HG03575 (cell line): ENCODE results near the gene CFAP54.
"Not testable (repeated sequence)": the region's sequence is repeated elsewhere in the genome, so short reads cannot be mapped to it uniquely, and the experiment has no call there.

ENCODE experiments used
- ATAC-seq: cut with Tn5 transposase; IDR thresholded peaks from one replicate; pipeline ENCODE4 v1.9.1; 2021; ENCODE audit not compliant: unreplicated experiment, insufficient number of reproducible peaks, low FRiP score; ENCODE audit errors: extremely low read depth

CFAP54 gene, protein sequence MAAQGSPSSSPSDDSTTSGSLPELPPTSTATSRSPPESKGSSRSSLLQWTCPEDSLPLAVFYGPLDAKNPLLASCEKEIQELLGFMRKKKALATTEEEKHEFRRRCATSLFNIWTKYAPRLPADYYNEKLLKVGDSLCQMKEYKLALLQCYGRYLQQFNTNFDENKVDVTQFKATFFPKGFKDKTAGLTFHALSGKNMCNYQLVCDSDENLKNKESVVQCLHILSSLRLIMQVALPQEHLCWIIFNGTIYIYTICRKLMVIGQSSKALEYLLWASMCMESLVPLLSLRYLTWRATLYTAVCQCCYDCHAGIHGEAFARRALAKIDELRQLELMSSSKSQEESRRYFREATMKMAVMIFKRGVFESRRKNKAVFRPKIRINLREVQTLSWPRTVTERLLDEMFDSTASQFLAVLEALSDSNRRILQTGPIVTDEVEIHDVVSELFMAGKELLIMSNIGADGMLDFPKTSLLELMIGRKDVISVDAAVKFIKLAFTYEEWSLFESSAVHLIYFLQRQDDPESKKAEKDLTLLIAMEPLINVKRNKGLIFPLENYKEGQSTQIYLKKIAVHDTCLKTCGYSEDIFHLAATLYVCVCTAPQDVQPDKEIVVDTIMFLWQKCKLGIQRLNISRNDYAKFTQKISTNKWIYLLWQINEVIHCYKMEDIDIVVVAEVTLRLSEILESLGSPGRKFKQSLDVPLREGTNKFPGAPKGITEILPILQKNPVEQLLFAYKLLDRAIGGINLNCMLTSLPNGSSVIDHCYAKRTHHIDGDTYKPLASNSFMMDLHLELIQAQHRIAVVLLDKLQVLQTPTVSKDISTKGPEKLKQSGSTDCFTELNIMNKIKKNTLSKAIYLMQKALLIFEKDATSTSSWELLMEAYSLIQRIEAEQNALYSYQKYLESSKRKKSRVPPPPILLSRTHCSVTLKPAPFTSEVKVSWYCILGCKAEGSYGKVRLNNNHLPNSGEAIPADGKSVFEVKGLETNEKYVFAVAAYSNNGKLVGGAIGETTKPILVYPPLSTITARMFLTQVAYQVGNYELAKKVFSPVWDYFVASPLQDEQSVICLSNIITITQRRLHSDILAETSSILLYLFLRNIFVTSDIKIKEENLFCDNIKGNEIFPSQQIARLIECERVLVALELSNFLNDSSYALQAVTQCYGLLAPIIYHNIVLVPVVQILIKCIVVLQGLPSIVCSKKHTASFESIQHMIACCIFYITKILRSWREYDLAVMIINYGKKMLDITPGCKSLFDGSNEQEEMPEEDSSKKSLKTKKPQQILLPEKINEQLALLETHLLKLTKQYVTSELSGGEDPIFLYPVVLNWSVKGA (N-terminal part only)

DNA sequence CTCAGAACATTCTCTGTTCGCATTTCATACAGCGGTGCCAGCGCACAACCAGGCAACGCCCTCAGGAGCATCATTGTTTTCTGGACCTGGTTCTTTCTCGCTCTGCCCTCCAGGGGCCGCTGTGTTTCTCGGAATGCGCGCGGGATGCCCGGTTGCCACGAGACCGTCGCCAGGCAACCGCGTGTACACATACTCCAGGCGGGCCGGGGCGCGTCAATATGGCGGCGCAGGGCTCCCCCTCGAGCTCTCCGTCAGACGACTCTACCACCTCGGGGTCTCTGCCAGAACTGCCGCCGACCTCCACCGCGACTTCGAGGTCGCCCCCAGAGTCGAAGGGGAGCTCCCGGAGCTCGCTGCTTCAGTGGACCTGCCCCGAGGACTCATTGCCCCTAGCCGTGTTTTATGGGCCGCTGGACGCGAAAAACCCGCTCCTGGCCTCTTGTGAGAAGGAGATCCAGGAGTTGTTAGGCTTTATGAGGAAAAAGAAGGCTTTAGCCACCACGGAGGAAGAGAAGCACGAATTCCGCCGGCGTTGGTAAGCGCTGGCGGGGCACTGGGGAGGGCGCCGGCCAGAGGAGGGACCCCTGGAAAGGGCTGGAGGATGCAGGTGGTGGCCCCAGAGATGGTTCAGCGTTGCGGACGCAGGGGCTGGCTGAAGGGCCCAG is at the start of gene CFAP54:
Gene CFAP54, plus strand, starts transcription at position 186 of the 665 bp plus-strand sequence. Its CDS starts 33 bp downstream, at position 219.
- ATAC-seq: no peak

DNA sequence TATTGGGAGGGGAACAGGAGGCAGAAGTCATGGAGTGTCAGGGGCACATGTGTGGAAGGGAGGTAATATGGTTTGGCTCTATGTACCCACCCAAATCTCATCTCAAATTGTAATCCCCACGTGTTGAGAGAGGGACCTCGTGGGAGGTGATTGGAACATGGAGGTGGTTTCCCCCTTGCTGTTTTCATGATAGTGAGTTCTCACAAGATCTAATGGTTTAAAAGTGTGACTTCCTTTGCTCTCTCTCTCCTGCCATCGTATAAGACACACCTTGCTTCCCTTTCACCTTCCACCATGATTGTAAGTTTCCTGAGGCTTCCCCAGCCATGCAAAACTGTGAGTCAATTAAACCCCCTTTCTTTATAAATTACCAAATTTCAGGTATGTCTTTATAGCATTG is 47.6 kb upstream of the CFAP54 start:
- no peak for ATAC-seq

DNA sequence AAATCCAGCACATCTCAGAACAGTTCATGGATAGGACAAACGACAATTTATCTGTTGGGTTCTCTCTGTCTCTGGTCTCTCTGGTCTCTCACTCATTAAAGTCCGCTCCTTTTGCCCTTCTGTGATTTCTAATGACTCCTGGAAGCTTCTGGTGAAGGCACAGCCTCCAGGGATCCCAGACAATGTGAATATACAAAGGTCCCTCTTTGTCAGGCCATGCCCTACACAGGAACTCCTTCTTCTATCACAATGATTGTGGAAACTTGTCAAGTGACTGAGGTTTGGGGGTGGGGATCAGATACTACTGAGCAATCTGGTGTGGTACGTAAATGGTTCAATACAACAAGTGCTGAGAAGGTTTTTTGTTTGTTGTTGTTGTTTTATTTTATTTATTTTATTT is 46.5 kb upstream of the CFAP54 start:
- no peak for ATAC-seq

DNA sequence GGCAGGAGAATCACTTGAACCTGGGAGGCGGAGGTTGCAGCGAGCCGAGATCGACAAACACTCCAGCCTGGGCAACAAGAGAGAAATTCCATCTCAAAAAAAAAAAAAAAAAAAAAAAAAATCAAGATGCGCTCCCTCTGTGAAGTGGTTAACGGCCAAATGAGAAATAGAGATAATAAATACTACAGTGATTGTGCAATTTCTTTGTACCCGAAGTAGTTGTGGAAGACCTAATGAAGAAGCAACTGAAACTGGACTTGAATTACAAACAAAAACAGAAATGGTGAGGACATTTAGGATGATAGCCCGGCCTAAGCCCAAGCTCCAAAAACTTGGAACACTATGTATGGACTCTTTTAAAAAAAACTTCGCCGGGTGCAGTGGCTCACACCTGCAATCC is 45.0 kb upstream of the CFAP54 start:
- ATAC-seq: no peak

DNA sequence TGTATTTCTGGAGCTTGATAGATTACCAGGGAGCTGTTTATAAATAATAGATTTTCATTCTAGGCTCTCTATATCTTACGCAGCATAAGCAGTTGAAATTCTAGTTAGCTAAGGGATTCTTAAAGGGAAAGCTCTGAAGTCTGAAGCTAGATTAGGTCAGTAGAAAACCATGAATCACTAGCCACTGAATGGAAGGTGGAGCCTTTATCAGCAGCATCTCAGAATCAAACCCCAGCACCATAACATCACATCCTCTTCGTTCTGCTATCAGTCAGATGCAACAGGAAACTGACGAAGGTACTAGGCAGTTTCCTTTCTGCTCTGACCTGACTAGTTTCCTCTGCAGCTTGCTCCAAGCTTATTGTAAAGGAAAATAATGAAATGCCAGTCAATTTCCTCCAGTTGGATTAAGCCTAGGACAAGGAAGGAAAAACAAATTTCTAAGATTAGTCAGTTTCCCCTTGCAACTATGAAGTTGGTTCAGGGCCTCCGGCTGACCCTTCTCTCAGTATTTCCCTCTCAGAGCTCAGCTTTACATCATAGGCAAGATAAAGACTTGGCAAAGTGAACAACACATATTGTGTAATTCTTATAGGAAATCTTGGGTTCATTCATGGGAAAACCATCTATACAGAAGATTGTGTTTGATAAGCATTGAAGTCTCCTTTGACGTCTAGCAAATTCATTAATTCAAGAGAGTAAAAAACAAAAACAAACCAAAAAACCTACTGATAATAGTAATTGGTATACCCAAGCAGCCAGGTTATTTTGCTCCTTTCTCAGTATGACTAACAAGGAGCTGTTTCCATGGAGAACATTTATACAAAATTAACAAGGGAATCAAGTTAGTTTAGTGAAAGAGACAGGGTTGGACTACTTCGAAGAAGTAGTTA is 43.4 kb upstream of the CFAP54 start:
- ATAC-seq: peak; percentile 92

DNA sequence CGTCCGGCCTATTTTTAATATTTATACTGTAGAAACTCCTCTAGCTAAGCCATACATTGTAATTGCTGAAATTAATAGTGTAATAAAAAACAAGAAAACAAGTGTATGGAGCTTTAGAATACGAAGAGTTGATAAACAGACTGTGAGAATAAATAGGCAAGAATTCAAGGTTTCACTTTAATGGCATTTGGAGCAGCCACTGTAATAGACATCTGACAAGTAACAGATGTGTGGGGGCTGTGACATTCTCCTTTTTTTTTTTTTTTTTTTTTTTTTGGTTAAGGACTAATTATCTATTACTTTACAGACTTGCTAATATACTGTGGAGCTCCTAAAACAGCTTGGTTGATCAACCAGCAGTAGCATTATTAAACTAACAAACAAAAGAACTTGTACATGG is 42.1 kb upstream of the CFAP54 start:
- ATAC-seq: no peak

DNA sequence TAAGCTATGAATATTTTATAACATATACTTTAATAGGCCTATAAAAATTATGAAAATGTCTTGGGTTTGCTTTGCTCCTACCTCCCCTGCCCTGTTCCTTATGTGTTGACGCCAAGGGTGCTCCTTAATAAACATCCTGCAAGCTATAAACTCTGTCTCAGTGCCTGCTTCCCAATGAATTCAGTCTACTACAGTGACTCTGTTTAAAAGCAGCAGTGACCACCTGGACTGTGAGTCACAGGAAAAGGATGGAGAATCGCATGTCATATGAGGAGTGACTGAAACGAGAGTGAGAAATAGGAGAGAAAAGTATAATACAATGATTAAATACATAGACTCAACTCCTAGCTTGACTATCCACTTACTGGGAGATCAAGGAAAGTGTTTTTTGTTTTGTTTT is 41.1 kb upstream of the CFAP54 start:
- ATAC-seq: no peak

DNA sequence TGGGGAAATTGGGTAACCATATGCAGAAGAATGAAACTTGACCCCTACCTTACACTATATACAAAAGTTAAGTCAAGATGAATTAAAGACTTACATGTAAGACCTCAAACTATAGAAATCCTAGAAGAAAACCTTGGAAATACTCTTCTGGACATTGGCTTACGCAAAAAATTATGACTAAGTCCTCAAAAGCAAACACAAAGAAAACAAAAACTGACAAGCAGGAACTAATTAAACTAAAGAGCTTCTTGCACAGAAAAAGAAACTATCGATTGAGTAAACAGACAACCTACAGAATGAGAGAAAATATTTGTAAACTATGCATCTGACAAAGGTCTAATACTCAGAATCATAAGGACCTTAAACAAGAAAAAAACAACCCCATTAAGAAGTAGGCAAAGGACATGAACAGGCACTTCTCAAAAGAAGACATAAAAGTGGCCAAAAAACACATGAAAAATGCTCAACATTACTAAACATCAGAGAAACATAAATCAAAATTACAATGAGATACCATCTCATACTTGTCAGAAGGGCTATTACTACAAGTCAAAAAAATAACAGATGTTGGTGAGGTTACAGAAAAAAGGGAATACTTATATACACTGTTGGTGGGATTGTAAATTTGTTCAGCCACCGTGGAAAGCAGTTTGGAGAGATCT is 37.0 kb upstream of the CFAP54 start:
- ATAC-seq: no peak

DNA sequence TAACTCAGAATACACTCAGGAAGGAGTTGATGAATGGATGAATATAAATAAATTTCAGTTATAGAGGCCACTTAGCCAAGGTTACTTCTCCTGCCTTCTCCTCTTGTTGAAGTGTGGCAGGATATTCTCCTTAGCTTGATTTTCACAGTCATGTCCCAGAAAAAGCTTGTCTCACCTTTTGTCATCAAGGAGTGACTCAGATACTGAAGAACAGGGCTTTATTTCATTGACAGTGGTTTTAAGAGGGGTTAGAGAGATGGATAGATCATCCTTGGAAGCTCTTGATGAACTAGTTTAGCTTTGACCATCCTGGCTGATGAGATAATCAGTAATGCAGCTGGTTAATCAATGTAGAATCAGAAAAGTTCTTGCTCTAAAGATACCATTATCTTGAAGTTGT is 35.0 kb upstream of the CFAP54 start:
- ATAC-seq: no peak

DNA sequence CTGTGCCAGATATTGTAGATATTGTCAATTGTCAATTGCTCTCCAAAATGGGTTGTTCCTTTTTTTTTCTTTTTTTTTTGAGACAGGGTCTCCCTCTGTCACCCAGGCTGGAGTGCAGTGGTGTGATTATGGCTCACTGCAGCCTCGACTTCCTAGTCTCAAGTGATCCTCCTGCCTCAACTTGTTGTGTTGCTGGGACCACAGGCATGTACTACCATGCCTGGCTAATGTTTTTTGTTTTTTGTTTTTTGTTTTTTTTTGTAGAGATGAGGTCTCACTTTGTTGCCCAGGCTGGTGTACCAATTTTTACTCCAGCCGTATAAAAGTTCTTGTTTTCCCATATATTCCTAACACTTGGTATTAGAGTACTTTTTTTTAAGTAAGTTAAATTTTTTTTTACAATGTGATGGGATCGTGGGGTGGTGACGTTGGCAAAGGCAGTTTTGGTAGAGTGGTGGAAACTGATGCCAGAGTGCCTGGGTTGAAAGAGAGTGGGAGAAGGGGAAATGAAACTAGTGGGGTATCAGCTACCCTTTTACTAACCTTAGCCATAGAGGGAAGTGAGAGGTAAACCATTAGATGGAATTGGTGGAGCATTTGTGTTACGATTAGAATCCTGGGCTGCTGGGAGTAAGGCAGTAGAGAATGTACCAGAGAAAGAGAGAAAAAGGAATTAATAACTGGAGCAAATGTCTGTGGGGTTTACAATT is 33.0 kb upstream of the CFAP54 start:
- ATAC-seq: no peak

DNA sequence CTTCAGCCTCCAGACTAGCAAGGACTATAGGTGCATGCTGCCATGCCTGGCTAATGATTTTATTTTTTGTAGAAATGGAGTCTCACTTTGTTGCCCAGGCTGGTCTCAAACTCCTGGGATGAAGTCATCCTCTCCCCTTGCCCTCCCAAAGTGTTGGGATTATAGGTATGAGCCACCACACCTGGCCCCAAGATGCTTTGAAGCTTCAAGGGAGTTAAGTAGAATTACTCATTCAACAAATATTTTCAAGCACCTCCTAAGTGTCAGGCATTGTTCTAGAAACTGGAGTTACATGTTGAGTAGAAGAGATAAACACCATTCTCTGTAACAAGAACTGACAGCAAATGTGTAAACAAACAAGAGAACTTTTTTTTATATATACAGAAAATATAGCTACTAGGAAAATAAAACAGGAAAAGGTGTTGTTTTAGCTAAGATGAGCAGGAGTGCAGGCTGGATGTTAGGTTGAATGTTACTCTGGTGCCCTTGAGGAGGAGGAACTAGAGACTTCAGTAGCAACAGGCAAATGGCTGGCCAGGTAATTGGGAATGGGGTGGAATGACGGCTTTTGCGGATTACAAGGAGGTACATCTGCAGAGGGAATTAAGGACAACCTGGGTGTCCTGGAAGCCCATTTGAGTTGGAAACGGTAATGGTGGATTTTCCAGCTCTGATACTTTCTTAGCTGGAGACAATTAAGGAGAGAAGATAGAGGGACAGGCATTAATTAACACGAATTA is 32.0 kb upstream of the CFAP54 start:
- ATAC-seq: no peak

DNA sequence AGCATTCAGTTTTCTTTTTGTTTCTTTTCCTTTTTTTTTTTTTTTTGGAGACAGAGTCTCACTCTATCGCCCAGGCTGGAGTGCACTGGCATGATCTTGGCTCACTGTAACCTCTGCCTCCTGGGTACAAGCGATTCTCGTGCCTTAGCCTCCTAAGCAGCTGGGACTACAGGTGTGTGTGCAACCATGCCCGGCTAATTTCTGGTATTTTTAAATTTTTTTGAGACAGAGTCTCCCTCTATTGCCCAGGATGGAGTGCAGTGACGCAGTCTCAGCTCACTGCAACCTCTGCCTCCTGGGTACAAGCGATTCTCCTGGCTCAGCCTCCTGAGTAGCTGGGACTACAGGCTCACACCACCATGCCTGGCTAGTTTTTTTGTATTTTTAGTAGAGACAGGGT is 30.1 kb upstream of the CFAP54 start:
- not testable (repeated sequence) for ATAC-seq

DNA sequence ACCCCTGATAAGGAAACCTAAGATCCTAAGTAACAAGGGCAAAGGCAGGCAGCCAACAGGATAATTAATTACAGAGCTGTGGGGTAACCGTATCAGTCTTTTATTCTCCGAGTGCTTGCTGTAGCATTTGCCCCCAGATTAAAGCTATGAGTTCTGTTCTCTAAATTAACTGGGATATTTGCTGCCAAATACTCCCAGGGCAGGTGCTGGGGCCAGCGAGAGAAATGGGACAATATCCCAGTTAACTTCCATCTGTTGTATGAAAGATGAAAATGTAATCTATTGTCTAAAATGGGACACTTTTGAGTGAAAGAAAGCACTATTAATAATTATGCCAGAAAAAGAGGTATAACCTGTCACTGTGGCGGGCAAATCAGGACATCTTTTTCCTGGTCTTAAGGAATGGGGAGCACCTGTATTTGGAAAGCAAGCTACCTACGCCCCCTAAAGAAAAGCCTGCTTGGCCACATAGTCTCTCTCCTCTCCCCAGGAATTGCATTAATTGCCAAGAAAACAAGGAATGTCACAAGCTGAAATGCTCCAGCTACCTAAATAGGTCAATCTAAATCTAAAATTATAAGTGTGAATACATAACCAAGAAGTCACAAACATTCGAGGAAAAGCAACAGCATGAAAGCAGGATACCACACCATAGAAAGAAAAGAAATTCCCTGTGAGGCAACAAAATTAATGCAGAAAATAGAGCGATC is 26.7 kb upstream of the CFAP54 start:
- ATAC-seq: no peak

DNA sequence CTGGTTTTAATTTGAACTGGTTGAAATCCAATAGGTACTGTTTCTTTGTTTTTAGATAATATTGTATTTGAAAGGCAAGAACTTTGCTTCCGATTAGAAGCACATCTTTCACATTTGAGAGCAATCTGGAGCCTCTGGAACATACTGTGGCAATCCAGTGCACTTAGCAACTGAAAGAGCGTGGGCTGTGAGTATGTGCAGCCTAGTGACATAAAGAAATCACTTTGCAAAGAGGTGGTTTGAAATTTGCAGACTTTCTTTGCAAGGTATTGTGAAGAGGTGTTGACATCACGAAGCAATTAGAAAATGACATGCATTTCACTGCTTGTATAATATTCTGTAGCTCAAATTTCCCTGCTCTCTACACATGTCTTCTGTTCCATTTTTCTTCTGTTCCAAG is 23.5 kb upstream of the CFAP54 start:
- no peak for ATAC-seq

DNA sequence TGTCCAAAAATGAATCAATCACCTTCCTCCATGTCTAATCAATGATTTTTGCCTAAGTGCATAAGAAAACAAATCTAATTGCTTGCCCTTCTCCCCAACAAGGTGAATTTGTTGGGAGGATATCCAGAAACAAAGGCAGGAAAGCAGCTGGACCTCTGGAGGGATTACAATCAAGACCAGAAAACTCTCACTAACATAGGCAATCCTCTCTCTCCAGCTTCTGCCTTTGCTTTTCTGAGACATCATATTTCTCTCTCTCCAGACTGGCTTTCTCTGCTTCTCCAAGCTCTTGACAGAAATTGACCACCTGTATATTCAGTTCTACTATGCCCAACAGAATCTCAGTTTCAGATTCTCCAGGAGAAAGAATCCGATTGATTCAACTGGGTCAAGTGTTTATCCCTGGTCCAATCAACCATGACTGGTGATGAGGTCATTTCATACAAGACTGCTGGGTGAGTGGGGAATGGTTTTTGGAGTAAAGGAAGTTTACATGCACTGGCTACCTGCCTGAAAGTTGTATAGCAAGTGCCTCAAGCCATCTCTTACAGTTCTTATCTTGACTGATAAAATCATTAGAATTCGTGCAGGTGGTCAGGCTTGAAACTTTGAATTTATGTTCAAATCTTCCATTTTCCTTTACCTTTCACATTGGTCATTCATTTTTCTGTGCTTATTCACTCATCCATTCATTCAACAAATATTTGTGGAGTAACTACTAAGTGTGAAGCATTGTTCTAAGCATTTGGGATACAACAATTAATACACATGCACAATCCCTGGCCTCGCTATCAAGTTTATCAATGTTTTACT is 22.2 kb upstream of the CFAP54 start:
- ATAC-seq: no peak
